Adrenal gland (tissue), 12 donors: ENCODE data around the gene IFITM2. TPM values are rescaled to one million over a fixed set of nuclear protein-coding genes. Genes with fewer than 3 reads are reported as not detected.

ENCODE experiments used
- DNase-seq, 7 donors: peaks; one replicate each; pipeline ENCODE4 v3.0.0-alpha.2; 2019 to 2020
- H3K27ac ChIP-seq, 5 donors: fragments of 200-600 bp; sonication (generic) in 4 of 5; 1 replicate in 3 of 5; 2 replicates in 2 of 5; pipeline versions ENCODE4 v1.5.1 to v1.8.0; 2016 to 2020; ENCODE audit warnings: mild to moderate bottlenecking in 1 of 5
- H3K27me3 ChIP-seq: fragments of 200-600 bp; 2 replicates; pipeline ENCODE4 v1.8.0; 2021
- H3K36me3 ChIP-seq, 2 donors: fragments of 200-600 bp; replicated peaks in 1 of 2; 1 replicate in 1 of 2; 2 replicates in 1 of 2; pipeline versions ENCODE4 v1.5.1 to v1.8.0; 2018 to 2022
- H3K4me1 ChIP-seq, 2 donors: fragments of 200-600 bp; replicated peaks in 1 of 2; 1 replicate in 1 of 2; 2 replicates in 1 of 2; pipeline versions ENCODE4 v1.5.1 to v1.8.0; 2018 to 2021
- H3K4me3 ChIP-seq, 4 donors: fragments of 200-600 bp; sonication (generic) in 3 of 4; one replicate each; pipeline ENCODE4 v1.5.1; 2016 to 2018
- H3K9me3 ChIP-seq, 3 donors: fragments of 200-600 bp; sonication (generic) in 1 of 3; replicated peaks in 1 of 3; 1 replicate in 2 of 3; 2 replicates in 1 of 3; pipeline versions ENCODE4 v1.5.1 to v1.8.0; 2016 to 2021
- POLR2A ChIP-seq, 2 donors: fragments of 450-650 bp; IDR thresholded peaks; one replicate each; pipeline ENCODE4 v1.6.1; 2017; ENCODE audit warnings: antibody characterized with exemption in 2 of 2, mild to moderate bottlenecking in 2 of 2, moderate library complexity in 1 of 2
- WGBS, 4 donors: extraction: QIAGEN DNeasy Blood & Tissue Kit in 2 of 4; methylation state at CpG; one replicate each; pipeline versions ENCODE4 v1.1.5 to v1.1.7; 2013 to 2017; 5-methylcytosine and 5-hydroxymethylcytosine counted together
- intact Hi-C, 2 donors: fragments of 100-400 bp; cut with DNase I; formaldehyde crosslinking; loops; one replicate each; pipeline versions ENCODE4 v1.14.1 to v1.15.0; 2022 to 2023
- polyA plus RNA-seq, 3 donors: library from polyadenylated mRNA; stranded (reverse); fragments of 200-250 nt in 2 of 3; fragments of 350-450 nt in 1 of 3; fragmentation: Illumina TruSeq in 1 of 3; extraction: RNeasy Lipid Tissue Mini Kit (QIAGEN cat#74804) in 1 of 3; gene quantifications; one replicate each; pipeline ENCODE4 v1.2.3, GENCODE V29; 2013 to 2014
- total RNA-seq, 9 donors: library from RNA; depleted of rRNA in 4 of 9; stranded (reverse); fragments of >200 nt in 4 of 9; fragments of 120-200 nt in 1 of 9; fragmentation: NEBNext Ultra II Directional in 1 of 9; extraction: Animal tissue kit (Norgen Biotek cat#: 25700) in 1 of 9; gene quantifications; one replicate each; pipeline versions ENCODE4 v1.1.0 to v1.2.4, GENCODE V29; 2013 to 2023
- TF ChIP-seq, protein P1 (sequence below), 6 experiments: fragments of 450-650 bp in 4 of 6; fragments of 200-600 bp in 2 of 6; sonication (generic) in 1 of 6; IDR thresholded peaks; 1 replicate in 5 of 6; 2 replicates in 1 of 6; pipeline versions ENCODE4 v1.5.1 to v1.8.0; 2016 to 2021; ENCODE audit warnings: antibody characterized with exemption in 6 of 6, mild to moderate bottlenecking in 2 of 6, moderate library complexity in 1 of 6
- donor health status: healthy with polysubstance abuse.
- donor health status: Bipolar disorder and iron deficiency.
- donor health status: DM: yes; HTN: yes; CAD: no.
- donor health status: DM: no; HTN: no; CAD: no.
- donor health status: DM: no; HTN: no; CAD: no.
- donor health status: DM: yes; HTN: yes; CAD: no.

Gene IFITM2
- total and polyA plus RNA-seq, 12 donors: 30.7 to 835 (median 235) TPM

DNA sequence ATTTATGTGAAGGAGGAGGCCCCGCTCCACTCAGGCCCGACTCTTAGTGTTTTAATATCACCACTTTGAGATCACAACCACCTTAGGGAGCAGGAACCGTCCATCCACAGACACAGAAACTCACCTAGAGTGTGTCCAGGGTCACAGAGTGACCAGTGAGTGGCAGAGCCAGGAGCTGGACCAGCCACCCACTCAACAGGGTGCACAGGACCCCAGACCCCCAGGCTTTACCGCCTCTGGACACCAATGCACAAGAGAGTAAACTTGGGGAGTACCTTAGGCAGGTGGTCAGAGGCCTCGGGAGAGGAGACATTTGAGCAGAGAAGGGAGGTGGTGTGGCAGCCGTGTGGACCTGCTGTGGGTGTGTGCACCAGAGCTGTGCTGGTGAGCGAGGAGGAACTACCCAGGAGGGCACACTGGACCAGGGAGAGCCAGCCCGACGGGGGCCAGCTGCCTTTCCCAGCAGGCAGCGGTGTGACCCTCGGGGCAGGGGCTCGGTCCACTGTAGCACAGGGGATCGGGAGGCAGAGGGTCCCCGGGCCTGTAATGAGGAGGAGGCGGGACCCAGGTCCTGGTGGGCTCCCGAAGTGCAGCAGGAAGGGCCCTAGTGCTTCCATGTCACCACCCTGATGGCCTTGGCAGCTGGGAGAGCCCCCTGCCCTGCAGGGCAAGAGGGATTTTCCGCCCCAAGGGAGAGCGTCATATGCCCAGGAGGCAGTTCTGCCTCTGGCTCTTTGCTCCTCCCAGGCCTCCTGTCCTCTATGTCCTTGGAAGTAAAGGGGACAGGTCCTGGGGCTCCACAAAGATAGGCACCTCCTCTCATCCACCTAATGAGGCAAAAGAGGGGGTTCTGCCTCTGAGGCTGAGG, 36.9 kb upstream of the IFITM2 start:
- Histone ChIP-seq H3K27ac (peak overlapping the region in 2 of 5 donors; percentile 15 to 91), H3K9me3 (no peaks in the 10 kb centered on the region), H3K4me3 (no peak overlapping the region), H3K36me3 (no peaks in the 10 kb centered on the region), H3K4me1 (no peaks in the 10 kb centered on the region), H3K27me3 (no peaks in the 10 kb centered on the region)
- DNase-seq: peak in 2 of 7 donors; percentile 5 to 18
- WGBS, 4 donors: 75 to 87% (median 78%) methylated on average over 10 to 18 of the region's 18 CpGs
- TF ChIP-seq, protein P1, sequence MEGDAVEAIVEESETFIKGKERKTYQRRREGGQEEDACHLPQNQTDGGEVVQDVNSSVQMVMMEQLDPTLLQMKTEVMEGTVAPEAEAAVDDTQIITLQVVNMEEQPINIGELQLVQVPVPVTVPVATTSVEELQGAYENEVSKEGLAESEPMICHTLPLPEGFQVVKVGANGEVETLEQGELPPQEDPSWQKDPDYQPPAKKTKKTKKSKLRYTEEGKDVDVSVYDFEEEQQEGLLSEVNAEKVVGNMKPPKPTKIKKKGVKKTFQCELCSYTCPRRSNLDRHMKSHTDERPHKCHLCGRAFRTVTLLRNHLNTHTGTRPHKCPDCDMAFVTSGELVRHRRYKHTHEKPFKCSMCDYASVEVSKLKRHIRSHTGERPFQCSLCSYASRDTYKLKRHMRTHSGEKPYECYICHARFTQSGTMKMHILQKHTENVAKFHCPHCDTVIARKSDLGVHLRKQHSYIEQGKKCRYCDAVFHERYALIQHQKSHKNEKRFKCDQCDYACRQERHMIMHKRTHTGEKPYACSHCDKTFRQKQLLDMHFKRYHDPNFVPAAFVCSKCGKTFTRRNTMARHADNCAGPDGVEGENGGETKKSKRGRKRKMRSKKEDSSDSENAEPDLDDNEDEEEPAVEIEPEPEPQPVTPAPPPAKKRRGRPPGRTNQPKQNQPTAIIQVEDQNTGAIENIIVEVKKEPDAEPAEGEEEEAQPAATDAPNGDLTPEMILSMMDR (IDR thresholded peaks at IDR 0.05): no peak
- TF ChIP-seq POLR2A (IDR thresholded peaks at IDR 0.05): no peak
- intact Hi-C loops: no loop called here

DNA sequence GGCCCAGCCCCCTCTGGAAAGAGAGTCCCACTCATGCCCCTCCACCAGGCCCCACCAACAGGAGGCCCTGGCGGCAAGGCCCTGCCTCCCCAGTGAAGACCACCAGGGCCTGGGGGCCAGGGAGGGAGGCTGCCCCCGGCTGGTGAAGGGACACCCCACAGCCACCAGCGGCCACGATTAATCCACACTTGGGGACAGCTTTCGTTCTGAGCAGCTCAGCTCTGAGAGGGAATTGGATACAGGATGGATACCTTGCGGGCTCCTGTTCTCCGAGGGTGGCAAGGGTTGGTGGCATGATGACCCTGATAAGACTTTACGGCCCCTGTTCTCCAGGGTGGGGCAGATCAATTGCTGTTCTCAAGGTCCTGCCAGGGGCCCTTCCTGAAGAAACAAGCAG, 36.3 kb upstream of the IFITM2 start:
- WGBS, 4 donors: 74 to 86% (median 83%) methylated on average over 6 to 8 of the region's 8 CpGs
- no peaks in the 10 kb centered on the region for H3K36me3 ChIP-seq
- no peak for DNase-seq
- H3K27ac ChIP-seq: no peak overlapping the region
- no peak overlapping the region for H3K4me3 ChIP-seq
- no peak for TF ChIP-seq POLR2A (IDR thresholded peaks at IDR 0.05)
- TF ChIP-seq, protein P1 (IDR thresholded peaks at IDR 0.05): no peak
- intact Hi-C loops: no loop called here
- H3K4me1 ChIP-seq: no peaks in the 10 kb centered on the region
- no peaks in the 10 kb centered on the region for H3K9me3 ChIP-seq
- H3K27me3 ChIP-seq: no peaks in the 10 kb centered on the region

DNA sequence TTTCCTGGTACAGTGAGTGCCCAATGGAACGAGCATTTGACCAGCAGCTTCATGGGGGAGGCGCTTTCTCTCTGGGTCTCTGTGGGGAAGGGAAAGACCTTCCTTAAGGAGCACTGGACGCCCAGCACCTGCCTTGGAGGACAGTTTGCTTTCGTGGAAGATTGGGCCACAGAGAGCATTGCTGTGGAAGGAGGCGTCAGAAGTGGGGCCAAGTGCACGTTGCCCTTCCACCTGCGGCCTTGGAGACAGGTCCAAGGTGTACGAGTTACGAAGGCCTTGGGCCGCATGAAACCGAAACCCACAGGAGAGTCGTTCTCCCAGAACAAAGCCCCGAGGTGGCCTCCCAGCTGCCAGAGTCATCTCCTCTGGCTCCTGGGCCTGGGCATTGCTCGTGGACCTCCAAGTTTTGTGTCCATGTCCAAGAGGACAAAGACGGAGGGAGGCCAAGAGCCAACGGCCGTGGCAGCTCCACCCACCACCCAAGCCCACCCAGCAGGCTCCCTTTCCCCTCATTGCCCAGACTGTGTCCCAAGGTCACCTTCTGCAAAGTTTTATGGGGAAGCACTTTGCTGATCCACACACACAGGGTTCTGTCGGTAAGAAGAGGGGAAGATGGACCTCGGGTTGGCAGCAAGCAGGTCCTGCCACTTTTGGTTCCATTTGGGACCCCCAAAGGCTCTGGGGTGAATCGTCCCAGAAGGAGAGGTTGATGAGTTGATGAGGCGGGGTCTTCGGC, 35.3 kb upstream of the IFITM2 start:
- intact Hi-C loops: no loop called here
- Histone ChIP-seq H3K4me3 (no peak overlapping the region), H3K9me3 (no peaks in the 10 kb centered on the region), H3K27ac (no peak overlapping the region), H3K36me3 (no peaks in the 10 kb centered on the region), H3K4me1 (no peaks in the 10 kb centered on the region), H3K27me3 (no peaks in the 10 kb centered on the region)
- WGBS, 4 donors: 78 to 80% (median 79%) methylated on average over 10 to 22 of the region's 22 CpGs
- peak in 1 of 7 donors; percentile 9 for DNase-seq
- TF ChIP-seq POLR2A (IDR thresholded peaks at IDR 0.05): no peak
- TF ChIP-seq, protein P1 (IDR thresholded peaks at IDR 0.05): no peak

DNA sequence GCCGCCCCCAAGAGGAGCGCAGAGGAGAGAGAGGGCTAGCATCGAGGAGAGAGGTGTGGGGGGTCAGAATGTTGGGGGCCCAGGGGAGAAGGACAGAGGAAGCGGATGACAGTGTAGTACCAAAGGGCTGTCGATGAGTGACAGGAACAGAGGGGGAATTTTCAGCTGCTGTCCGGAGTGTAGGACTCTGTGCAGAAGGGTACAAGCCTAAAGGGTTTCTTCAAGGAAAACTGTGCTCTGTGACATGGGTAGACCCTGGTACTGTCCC, 34.8 kb upstream of the IFITM2 start:
- WGBS, 4 donors: 79 to 82% (median 81%) methylated on average over 6 of the region's 6 CpGs
- Histone ChIP-seq H3K4me1 (no peaks in the 10 kb centered on the region), H3K4me3 (no peak overlapping the region), H3K27me3 (no peaks in the 10 kb centered on the region), H3K27ac (no peak overlapping the region), H3K36me3 (no peaks in the 10 kb centered on the region), H3K9me3 (no peaks in the 10 kb centered on the region)
- intact Hi-C loops: no loop called here
- TF ChIP-seq POLR2A (IDR thresholded peaks at IDR 0.05): no peak
- TF ChIP-seq, protein P1 (IDR thresholded peaks at IDR 0.05): no peak
- no peak for DNase-seq
